Bronchus fibroblast of lung (primary cell): Measurements from ENCODE around the gene SNAP47. TPM values are rescaled to one million over a fixed set of nuclear protein-coding genes. Genes with fewer than 3 reads are reported as not detected.

ENCODE experiments used
- total RNA-seq: library from RNA; depleted of rRNA; stranded (reverse); fragments of >200 nt; gene quantifications from 2 replicates; pipeline ENCODE4 v1.2.3, GENCODE V29; 2015

SNAP47 gene
- 33.4 and 33.8 TPM in 2 replicates for total RNA-seq

GRCh38 chr1:227734856-227735538, at the start of gene SNAP47, which contains the start of gene JMJD4:
Gene SNAP47 (plus strand): TSS chr1:227735435. CDS start chr1:227747737, 12,302 bp downstream.
Gene JMJD4 (minus strand): TSS chr1:227735302. CDS start chr1:227735273, 29 bp downstream.

GRCh38 chr1:227815468-227816409, 80.5 kb downstream of the SNAP47 start, which contains the start of gene PRSS38:
Gene PRSS38 (plus strand): TSS chr1:227815675. CDS start chr1:227815717, 42 bp downstream.

Other genes with a start within 250 kb of the SNAP47 start
- 4.9 and 5.5 TPM in 2 replicates for gene ZNF678, start 171.9 kb upstream of the SNAP47 start, total RNA-seq
- 17.3 and 19.6 TPM in 2 replicates for gene JMJD4, start 133 bp upstream of the SNAP47 start, total RNA-seq
- gene PRSS38, start 80.2 kb downstream of the SNAP47 start, total RNA-seq: not detected in 2 replicates
- 0.30 and 0.50 TPM in 2 replicates for gene WNT9A, start 212.5 kb downstream of the SNAP47 start, total RNA-seq